Measurements from ENCODE around the gene LAMB4. TPM values are rescaled to one million over a fixed set of nuclear protein-coding genes. Genes with fewer than 3 reads are reported as not detected.

Gene LAMB4
- total RNA-seq, 1 donor from 2014 or later: 0.10 TPM

DNA sequence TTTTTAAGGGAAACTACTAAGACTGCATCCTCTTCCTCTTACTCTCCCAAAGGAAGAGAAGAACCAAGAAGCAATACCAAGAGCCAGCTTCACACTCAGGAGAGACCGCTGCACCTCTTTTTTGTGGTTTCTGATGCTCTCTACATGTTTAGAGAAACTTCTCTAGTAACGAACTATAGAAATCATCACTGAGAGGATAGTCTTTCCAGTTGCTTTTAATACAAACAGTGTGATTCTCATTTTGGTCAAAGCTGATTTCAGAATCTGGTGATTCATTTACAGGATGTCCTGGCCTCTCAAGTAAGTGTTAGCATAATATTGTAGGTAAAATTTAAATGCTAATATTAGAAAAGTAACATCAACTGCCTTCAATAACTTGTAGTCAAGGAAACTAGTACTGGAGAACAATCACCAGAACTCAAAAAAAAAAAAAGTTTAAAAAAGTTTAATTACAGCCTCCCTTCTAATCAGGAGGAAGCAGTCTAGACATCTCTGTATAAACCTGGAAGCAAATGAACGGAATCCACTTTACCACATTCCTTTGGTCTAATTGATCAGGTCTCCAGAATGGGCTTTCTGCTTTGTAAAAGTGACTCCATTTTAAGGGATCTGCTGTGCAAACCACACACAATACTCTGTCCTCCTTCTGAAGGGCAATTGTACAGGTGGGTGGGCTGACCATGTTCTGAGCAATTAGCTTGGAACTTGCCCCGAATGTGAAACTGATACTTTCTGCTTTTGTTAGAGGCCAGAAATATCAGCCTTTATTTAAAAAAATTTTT lies 130.2 kb downstream of the LAMB4 start:
- DNase-seq (ENCODE audit: low spot score): no peak

DNA sequence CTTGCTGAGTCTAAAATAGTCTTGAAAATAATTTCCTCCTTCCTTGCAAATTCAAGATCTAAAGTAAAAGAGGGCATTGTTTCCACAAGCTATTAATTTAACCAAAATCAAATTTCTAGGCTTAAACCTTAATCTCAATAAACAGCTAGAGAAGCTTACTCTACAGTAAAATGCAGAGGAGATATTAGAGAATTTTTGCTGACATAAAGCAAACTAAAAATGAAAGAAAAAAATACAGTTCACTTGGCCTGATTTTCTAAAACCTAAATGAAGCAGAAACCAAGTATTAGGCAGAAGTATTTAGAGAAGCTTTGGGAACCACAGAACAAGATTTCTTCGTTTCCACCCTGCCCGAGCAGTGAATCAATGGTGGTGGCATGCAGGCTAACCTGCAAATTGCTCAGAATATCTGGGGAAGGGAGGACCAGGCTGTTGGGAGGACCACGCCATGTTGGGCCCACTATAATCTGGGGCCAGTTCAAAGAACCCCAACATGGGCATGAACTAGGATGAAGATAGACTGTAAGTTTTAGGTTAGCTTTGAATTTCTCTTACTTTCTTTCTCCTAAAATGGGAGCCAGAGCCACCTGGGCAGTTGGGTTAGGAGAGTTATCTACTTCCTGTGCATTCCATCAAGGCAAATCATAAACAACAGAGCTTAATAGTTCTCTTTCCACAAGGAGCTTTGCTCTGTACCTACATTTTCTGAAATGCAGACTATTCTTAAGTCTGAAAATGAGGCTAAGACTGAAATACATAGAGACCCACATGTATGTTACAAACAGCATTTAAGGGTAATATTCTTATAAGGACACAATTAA lies 131.3 kb downstream of the LAMB4 start:
- no peak for DNase-seq (ENCODE audit: low spot score)

DNA sequence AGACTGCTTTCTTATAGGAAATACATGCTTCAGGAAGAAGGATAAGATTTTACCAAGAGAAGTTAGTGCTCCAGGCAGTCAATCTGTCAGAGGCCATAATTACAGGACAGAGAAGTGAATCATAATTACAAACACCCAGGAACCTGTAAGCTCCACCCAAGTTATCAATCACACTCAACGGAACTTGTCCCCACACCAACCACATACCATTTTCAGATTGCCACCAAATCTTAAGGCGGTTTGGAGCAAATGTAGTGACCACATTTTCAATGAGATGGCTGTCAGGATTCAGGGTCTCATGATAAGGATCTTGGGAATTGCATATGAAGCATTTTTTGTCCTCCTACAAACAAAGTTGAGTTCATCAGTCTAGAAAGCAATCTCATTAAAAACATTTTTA lies 132.0 kb downstream of the LAMB4 start:
- no peak for DNase-seq (ENCODE audit: low spot score)

DNA sequence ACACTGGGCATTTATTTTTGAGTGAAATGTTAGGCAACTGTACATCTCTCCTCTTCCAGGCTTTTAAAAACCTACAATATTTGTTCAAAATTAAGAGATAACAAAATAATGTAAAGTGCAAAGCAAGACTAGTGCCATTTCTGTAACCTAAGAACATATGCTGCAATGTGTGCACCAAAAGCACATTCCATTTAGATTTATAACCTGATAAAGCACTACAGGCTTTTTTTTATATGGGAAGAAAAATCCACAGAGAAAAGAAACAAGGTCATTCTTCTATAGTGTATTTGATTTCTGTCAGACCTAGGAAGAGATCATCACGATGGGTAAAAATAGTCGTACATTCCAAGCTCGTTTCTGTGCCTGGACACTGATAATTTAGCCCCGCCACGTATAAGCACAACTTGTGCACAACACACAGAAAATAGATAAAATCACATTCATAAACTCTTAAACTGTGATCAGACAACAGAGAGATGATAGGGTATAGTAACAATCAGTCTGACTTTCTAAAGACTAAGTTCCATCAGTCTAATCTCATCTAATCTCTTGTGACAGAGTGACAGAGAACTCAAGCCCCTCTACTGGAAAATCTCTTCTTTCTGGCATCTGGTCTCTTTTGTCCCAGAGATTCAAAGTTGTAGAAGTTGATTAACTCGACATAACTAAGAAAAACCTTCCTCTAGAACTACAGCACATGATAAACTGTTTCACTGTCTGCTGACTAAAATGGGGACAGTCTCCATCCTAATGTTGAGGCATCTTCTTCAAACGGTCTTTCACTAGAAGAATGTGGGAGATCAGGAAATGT lies 133.9 kb downstream of the LAMB4 start:
- DNase-seq (ENCODE audit: low spot score): no peak

DNA sequence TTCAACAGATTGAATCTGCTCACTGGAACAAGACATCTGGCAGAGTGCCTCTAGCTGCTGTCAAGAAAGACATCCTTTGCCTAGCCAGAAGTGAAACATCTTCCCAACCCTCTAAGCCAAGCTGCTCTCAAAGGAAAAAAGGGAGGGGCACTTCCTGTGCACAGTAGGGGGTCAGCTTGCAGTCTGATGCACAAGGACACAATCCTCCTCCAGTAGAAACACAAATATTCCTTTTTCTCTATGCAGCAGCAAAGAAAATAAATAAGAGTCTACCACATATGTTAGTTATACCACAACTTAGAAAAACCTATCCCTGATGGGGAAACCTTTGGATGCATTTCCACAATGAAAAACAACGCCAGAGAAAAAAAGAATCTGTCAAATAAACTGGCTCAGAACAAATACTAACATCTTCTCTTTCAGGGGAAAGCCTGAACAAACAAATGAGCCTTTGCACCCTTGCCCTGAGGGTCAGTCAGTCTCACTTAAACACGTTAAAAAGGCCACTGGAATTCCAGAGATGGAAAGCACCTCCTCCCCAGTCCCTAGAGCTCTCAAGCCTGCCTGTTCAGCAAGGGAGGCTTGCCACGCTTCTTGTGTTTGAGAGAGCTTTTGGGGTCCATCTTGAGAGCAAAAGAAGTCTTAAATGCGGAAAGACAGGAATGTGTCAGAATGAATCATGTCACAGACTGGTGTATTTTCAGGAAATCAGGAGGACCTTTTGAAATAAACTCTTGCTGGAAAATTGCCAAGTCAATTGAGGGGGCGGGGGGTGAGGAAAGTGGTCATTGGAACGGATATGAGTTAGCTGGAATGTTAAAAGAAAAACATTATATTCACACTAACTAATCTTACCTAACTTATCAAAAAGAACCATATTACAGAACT lies 134.7 kb downstream of the LAMB4 start:
- DNase-seq (ENCODE audit: low spot score): no peak

DNA sequence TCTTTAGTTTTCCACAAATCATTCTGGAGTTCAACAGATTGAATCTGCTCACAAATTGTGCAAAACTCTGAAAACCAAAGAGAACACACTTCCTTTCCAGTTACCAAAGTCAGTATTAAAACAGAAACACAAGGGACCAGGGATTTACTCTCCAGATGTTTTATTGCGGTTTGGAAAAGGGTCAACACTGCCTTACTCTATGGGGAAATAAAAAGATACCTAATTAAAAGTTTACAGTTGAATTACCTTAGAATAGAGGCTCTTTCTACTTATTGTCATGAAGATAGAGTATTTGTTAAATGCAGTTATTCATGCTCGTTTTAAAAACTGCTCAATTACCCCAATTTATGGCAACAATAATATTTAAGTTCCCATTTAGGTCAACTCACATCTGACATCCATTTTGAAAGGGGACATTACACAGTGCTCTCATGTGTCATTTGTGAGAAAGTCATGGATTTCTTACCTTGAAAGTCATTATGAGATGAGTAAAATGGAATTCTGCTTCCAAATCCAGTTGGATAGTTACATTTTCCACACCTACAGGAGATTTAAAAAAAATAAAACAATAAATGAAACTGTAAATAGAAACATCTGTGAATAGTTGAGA lies 135.6 kb downstream of the LAMB4 start:
- no peak for DNase-seq (ENCODE audit: low spot score)

DNA sequence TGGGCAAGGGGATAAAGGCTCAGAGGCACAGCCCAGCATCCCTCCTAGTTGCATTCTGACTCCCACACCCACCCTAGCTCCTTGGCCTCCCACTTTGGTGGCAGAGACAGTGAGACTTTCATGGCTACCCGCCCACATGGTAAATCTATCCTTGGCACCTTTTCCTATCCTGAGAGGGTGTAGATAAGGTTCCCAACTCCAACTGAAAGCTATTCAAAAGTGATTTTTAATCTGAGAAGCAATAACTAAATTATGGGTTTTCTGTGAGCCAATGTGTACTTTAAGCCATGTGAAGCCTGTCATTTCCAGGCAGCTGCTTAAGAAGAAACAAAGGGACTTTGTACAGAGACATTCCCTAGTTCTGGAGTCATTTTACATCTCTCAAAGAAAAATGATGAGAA lies 136.3 kb downstream of the LAMB4 start:
- DNase-seq (ENCODE audit: low spot score): no peak

DNA sequence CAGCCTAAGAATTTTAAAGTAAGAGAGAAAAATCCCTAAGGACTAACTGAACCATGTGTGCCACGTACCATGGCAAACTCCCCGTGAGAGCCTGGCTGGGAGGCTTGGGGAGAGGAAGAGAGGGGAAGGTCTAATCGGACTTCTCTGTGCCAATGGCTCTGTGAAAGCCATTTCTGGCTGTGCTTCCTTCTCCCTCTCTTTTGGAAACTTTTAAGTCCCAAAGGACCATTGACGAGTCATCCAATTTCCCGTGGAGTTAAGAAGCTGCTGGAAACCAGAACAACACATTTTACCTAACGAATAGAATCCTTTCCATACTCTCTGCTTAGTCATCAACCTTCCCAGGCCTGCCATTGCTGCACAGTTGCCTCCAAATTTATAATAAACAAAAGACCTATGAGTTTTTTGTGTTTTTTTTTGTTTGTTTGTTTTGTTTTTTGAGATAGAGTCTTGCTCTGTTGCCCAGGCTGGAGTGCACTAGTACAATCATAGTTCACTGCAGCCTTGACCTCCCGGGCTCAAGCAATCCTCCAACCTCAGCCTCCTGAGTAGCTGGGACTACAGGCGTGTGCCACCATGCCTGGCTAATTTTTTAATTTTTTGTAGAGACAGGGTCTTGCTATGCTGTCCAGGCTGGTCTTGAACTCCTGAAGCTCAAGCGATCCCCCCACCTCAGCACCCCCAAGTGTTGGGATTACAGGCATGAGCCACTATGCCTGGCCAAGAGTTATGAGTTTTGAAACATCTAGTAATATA lies 140.4 kb downstream of the LAMB4 start:
- no peak for DNase-seq (ENCODE audit: low spot score)

DNA sequence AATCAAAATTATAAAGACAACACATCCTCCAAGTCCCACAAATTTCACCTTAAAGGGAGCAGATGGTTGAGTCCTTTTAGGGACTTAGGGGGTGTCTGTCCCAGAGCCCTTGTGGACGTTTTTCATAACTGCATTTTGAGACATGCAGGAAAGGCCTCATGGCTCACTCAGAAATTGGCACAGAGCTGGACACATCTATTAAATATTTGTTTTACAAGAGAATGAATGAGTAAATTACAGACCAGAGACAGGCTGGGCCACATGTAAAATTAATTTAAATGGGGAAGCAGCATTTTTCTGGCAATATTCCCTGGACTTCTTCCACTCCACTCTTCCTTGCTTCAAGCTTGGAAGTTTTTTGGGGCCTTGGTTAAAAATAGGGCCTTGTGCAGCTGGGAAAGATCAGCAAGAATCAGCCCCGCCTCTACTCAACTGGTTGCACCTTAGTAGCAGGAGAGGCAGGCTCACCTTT lies 147.2 kb downstream of the LAMB4 start:
- no peak for DNase-seq (ENCODE audit: low spot score)

DNA sequence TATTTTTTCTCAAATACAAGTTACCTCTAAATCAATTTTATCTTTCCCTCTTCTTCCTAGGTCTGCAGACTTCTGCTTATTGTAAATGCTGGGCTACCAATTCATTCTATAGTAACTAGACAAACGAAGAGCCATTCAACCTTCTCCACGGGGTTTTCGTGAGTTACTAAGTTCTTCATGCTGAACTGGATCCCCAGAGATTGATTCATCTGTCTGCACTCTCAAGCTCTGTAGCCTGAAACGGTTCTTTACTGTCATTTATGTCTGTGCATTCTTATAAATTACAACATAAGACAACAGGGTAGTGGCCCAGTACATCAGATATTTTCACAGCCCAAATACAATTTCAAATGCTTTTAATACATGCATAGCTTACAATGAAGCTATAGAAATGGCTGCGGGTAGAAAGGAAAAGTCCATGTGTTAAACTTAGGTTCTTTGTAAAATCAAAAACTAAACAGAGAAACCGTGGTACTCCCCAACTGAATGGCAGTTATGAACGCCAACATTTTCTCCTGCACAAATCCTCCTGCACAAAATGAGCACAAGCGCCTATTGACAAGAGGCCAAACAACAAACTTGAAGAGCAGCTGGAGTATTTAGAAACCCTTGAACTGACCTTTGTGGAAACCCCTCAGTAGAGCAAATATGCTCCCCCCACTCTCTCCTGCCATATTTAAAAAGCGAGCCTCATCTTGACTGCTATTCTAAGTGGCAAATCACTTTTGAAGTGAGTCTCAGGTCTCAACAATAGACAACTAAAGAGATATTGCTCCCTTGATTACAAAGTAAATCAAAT lies 147.9 kb downstream of the LAMB4 start:
- no peak for DNase-seq (ENCODE audit: low spot score)

DNA sequence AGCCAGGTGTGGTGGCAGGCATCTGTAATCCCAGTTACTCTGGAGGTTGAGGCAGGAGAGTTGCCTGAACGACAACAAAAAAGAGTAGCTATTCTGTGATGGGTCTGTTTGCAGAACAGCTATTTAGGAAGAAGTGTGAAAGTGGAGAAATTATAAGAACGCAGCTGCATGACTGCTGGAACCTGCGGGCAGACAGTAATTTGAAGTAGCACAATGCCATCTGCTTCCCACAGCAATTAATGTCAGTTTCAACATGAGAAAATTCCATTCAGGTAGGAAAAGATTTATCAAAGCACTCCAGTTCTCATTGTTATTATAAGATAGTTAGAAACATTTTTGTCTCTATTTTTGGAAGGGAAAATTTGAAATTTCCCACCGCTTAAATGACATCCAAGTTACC lies 148.7 kb downstream of the LAMB4 start:
- DNase-seq (ENCODE audit: low spot score): no peak

DNA sequence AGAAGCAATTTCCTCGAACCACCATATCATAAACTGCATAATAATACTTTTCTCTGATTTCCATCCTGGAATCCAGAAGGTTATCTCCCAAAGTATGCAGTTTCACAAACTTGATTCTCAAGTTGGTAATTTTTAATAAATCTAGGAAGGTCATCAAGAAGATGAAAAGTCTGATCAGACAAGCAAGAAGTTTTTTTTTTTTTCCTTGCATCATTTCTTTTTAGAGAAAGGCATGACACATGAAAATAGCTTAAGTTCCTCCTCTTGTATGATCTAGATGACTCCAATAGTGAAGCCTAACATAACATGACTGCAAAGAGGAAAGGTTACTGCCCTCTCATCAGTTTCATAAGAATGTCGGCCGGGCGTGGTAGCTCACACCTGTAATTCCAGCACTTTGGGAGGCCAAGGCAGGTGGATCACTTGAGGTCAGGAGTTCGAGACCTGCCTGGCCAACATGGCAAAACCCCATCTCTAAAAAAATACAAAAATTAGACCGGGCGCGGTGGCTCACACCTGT lies 149.4 kb downstream of the LAMB4 start:
- no peak for DNase-seq (ENCODE audit: low spot score)

DNA sequence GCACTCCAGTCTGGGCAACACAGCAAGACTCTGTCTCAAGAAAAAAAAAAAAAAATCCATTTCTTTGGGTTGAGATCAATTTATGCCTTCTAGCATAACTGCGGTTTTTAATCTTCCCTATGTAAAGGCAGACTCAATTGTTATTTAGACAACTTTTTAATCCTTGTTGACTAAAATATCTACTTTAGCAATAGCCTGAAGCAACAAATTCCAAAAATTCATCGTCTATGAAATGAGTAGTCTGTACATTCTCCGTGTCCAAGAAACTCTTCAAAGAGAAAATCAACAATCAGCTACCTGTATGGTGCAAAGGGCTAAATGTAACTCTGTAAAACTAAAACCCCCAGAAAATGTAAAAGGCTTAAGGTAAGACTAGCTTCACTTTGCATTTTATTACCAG lies 150.0 kb downstream of the LAMB4 start:
- no peak for DNase-seq (ENCODE audit: low spot score)

DNA sequence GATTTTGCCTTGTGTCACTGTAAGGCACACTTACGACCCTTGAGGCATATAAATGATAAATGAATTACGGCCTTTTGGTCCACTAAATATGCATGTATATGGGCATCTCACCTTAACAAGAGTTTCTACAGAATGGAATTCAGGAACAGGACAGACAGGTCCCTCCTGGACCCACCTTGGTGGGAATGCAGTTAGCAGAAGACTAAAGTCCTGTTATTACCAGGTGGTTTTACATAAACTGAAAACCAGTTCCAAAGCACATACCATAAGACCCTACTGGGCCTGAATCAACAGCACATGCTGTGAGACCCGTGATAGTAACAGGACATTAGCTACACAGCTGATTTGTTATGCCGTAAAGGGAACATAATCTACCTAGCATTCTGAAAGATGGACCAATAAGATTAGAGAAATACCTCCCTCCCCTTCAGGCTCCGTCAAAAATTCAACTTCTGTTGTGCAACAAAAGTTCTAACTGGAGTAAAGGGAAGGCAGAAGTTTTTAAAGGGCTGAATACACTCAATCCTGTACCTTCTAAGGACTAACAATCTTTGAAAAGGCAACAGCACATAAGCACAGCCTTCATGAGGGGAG lies 151.2 kb downstream of the LAMB4 start:
- no peak for DNase-seq (ENCODE audit: low spot score)

DNA sequence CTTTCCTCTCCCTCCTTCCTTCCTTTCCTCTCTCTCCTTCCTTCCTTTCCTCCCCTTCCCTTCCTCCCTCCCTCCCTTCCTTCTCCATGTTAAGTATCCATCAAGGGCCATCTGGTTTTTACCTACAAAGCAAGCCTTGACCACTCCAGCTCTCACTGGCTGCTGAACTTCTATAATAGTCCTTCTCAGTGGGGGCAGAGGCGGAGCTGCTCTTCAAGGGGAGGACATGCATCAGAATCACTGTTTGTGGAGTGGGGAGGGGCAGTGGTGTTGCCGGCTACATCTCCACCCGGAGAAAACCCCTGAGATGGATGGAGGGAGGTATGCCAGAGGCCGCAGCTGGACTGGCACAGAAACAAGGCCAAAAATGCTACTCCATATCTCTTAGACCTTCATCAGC lies 153.1 kb downstream of the LAMB4 start:
- no peak for DNase-seq (ENCODE audit: low spot score)

DNA sequence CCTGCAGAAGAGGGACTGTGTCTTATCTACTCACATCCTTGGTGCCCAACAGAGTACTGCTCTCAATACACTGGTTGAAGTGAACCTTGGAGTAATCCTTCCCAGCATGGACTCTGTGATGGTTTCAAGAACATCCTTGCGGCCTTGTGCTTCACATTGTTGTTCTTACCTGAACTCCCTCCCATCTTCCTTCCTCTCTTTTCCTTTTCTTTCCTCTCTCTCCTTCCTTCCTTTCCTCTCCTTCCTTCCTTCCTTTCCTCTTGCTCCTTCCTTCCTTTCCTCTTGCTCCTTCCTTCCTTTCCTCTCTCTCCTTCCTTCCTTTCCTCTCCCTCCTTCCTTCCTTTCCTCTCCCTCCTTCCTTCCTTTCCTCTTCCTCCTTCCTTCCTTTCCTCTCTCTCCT lies 153.5 kb downstream of the LAMB4 start:
- DNase-seq (ENCODE audit: low spot score): no peak

DNA sequence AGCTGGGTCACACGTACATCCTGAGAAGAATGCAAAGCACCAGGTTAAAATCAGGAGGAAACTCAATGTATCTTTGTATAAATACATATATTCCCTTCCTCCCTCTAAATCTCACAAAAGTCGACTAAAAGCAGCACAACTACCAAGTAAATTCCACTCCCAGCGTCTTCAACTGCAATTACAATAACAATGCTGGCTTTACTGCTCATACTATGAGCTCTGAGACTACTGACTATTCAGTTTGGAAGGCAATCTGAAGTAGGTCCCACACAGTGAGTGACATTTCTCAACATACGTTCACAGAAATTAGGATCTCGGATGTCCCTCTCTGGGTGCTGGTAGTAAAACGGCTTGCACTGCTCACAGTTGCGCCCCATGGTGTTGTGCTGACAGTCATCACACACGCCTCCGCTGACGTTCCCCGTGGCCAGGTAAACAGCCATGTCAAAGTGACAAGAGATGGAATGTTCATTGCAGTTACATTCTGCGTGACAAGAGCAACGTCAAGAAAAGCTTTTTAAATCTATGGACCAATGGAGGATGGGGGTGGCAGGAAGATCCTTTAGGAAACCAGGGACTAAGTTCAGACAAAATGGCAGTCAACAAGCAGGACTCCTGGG lies 154.7 kb downstream of the LAMB4 start:
- no peak for DNase-seq (ENCODE audit: low spot score)

DNA sequence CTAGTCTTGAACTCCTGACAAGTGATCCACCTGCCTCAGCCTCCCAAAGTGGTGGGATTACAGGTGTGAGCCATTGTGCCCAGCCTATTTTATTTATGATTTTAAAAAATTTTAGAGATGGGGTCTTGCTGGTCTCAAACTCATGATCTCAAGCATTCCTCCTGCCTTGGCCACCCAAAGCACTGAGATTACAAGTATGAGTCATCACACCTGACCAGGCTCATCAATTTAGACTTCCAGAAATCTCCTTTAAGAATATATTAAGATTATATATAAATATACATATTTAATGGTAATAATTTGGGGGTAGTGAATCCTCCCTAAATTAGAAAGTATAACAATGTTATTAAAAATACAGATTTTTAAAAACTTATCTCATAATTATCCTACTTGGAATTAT lies 156.3 kb downstream of the LAMB4 start:
- no peak for DNase-seq (ENCODE audit: low spot score)

All from mesenteric fat pad (tissue), 1 donor.